Neural cell (in vitro differentiated cells): ENCODE data around the gene RALA.
A peak's percentile ranks its signal among the peaks of the same experiment; 100 is the strongest.

Experiments
- EZH2 ChIP-seq: fragments of 200-600, 300-800 bp; shearing (Covaris generic), sonication (generic); IDR thresholded peaks from 2 replicates; pipeline ENCODE4 v1.6.1; 2014; ENCODE audit warnings: antibody characterized with exemption, low read length, borderline replicate concordance, mild to moderate bottlenecking; ENCODE audit not compliant: insufficient read depth, poor library complexity, severe bottlenecking
- POLR2AphosphoS5 ChIP-seq: IDR thresholded peaks from 2 replicates; pipeline ENCODE4 v1.6.1; 2012
- SMC3 ChIP-seq: fragments of 450-650 bp; conservative IDR thresholded peaks from 2 replicates; pipeline ENCODE4 v1.6.1; 2014; ENCODE audit warnings: antibody characterized with exemption, mild to moderate bottlenecking, moderate library complexity; ENCODE audit not compliant: poor library complexity
- TAF1 ChIP-seq: IDR thresholded peaks from 2 replicates; pipeline ENCODE4 v1.6.1; 2012; ENCODE audit warnings: low read depth
- TF ChIP-seq, protein P1 (sequence below): fragments of 450-650 bp; IDR thresholded peaks from 2 replicates; pipeline ENCODE4 v1.5.1; 2014; ENCODE audit warnings: antibody characterized with exemption, mild to moderate bottlenecking, moderate library complexity; ENCODE audit not compliant: poor library complexity, severe bottlenecking

DNA sequence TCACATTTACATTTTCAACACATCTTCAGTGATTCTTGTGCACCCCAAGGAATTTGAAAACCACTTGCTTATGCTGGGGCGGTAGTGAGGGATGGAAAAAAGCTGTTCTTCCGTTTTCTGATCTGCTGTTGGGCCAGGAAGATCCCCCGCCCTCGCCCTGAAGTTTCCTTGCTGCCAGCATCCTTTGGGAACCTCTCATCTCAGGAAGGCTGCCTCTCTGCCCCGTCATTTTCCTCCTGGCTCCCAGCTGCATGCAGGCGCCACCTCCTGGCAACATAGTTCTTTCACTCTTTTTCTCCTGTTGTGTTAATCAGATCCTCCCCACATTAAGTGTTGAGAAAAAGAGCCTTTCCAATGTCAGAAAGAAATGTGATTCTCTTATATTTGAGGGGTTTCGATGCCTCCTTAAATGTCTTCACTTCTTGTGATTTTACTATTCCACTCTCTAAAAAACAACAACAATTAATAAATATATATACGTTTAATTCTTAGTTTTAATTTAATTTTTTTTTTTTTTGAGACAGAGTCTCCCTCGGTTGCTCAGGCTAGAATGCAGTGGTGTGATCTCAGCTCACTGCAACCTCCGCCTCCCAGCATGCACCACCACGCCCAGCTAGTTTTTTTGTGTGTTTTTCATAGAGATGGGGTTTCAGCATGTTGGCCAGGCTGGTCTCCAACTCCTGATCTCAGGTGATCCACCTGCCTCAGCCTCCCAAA is 122.9 kb downstream of the RALA start:
- TF ChIP-seq, protein P1, sequence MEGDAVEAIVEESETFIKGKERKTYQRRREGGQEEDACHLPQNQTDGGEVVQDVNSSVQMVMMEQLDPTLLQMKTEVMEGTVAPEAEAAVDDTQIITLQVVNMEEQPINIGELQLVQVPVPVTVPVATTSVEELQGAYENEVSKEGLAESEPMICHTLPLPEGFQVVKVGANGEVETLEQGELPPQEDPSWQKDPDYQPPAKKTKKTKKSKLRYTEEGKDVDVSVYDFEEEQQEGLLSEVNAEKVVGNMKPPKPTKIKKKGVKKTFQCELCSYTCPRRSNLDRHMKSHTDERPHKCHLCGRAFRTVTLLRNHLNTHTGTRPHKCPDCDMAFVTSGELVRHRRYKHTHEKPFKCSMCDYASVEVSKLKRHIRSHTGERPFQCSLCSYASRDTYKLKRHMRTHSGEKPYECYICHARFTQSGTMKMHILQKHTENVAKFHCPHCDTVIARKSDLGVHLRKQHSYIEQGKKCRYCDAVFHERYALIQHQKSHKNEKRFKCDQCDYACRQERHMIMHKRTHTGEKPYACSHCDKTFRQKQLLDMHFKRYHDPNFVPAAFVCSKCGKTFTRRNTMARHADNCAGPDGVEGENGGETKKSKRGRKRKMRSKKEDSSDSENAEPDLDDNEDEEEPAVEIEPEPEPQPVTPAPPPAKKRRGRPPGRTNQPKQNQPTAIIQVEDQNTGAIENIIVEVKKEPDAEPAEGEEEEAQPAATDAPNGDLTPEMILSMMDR, result peak; percentile 83
- TF ChIP-seq SMC3 (peak; percentile 93), TAF1 (no peak), EZH2 (no peak), POLR2AphosphoS5 (no peak)
